Heart left ventricle (tissue), 13 donors: ENCODE data around the gene MX2.

Experiments
- POLR2A ChIP-seq, 2 donors: fragments of 450-650 bp; IDR thresholded peaks; one replicate each; pipeline ENCODE4 v1.6.1; 2017; ENCODE audit warnings: antibody characterized with exemption in 2 of 2, mild to moderate bottlenecking in 2 of 2, moderate library complexity in 2 of 2
- TF ChIP-seq, protein P1 (sequence below), 12 donors: fragments of 200-600 bp; sonication (generic) in 4 of 12; IDR thresholded peaks; one replicate each; pipeline versions ENCODE4 v1.5.0 to v1.8.0; 2018 to 2022; ENCODE audit warnings: antibody characterized with exemption in 12 of 12, mild to moderate bottlenecking in 5 of 12
- donor health status: ischemic (EF 13 %, LVEDD 7.1; RV severe dilation, severe dysfunction).
- donor health status: DM: no; HTN: yes; CAD: no.
- donor health status: DM: no; HTN: no; CAD: no.
- donor health status: ischemic (EF 25% LVEDD 6.9; RV normal size, moderate dysfunction).
- donor health status: ischemic (EF 25% LVEDD 5.7; RV mildly dilated, moderate dysfunction).
- donor health status: ischemic (EF 35%, LVEDD 5.7; RV mildly dilated, moderate dysfunction).
- donor health status: nonischemic (EF 11% LVEDD 7.7; RV severe dilation, severe dysfunction).
- donor health status: DM: yes; HTN: yes; CAD: no.
- donor health status: PGD.
- donor health status: ischemic (EF 29% LVEDD 5.4; RV normal size, mild dysfunction).
- donor health status: nonischemic (EF 23%, LVEDD 6.1; RV moderate dilation, normal function).

DNA sequence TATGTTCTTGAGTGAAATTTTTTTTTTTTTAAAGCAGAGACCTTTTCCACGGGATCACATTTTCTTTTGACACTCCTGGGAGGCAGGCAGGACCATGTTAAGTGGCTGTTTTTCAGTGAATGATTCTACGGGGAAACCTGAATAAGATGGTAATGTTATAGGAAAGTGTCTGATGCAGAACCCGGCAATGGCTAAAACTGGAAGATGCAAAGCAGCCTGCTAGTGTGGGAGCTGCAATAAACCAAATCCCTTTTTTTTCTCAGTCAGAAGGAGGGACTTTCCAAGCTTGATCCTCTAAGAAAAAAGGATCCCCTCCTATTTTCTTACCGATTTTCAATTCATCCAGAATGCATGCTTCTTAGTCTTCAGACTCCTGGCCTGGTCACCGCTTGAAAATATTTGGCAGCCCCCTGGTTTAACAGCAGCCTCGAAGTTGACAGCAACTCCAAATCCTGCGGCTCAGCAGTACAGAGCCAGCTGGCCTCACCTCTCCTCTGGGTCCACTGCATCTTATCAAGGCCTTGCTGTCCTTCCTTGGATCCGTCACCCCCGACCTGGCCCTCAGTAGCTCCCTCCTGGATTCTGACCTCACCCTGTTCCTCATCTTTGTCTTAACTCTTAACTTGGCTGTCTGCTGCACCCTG lies 5.6 kb downstream of the MX2 start:
- TF ChIP-seq, protein P1, sequence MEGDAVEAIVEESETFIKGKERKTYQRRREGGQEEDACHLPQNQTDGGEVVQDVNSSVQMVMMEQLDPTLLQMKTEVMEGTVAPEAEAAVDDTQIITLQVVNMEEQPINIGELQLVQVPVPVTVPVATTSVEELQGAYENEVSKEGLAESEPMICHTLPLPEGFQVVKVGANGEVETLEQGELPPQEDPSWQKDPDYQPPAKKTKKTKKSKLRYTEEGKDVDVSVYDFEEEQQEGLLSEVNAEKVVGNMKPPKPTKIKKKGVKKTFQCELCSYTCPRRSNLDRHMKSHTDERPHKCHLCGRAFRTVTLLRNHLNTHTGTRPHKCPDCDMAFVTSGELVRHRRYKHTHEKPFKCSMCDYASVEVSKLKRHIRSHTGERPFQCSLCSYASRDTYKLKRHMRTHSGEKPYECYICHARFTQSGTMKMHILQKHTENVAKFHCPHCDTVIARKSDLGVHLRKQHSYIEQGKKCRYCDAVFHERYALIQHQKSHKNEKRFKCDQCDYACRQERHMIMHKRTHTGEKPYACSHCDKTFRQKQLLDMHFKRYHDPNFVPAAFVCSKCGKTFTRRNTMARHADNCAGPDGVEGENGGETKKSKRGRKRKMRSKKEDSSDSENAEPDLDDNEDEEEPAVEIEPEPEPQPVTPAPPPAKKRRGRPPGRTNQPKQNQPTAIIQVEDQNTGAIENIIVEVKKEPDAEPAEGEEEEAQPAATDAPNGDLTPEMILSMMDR (IDR thresholded peaks at IDR 0.05): no peak
- no peak for TF ChIP-seq POLR2A (IDR thresholded peaks at IDR 0.05)
